Kidney glomerular epithelial cell (primary cell): ENCODE results near the gene CTBP1.

ENCODE experiments used
- DNase-seq: peaks from one replicate; lab custom pipeline; 2025; lab: John Stamatoyannopoulos, UW

Gene CTBP1

DNA sequence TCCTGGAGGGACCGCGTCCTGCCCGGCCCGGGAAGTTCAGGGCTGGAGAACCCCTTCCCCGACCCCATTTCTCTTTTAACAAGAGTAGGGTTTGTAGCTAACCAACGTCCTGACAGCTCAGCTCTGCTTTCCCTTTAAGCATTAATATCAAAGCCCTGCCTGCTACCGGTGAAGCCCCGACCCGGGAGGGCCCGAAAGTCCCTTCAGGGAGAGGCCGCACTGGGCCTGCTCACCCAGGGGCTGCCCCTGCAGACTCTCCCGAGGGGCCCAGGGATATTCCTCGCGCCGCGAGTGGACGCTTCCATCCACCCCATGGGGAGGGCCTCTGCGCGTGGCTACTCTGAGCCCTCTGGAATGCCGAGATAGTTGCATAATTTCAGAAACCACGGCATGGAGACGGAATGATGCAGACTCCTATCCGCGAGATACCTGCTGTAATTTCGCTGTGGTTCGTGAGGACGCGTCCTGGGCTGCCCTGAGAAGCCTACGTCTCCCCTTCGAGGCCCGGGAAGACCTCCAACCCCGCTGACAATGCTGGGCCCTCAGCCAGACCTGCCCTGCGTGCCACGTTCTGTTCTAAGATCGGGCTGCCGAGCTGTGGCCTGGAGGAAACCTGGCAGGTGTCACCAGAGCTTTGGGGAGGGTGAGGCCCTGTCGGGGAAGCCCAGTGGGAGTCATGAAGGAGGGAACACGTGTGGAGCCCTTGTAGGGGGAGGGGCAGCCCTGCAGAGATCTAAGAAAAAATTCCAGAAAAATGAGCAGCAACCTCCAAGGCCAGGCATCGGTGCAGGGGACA is 999 bp upstream of the CTBP1 start:
- no peak for DNase-seq

DNA sequence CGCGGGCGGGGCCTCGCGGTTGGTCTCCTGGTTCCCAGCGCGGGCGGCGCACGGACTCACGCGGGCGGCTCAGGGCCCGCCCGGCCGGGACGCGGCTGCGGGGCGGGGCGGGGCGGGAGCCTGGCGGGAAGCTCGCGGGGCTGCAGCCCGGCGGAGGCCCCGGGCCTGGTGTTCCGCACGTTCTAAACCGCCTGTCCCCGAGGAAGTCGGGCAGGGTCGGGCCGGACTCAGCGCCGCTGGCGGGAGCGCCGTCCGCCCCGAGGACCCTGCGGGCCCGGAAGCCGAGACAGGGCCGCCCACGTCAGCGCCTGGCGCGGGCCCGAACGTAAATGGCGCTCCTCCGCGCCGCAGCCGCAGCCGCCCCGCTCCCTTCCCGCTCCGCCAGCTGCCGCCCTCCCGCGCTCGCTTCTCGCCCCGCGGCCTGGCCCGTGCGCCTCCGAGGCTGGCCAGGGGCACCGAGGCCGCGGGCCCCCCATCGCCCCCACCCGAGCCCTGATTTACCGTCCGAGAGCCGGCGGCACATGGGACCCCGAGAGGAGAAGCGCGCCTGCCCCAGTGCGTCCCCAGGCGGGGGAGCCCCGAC is 309 bp upstream of the CTBP1 start:
- peak; percentile 49 for DNase-seq

DNA sequence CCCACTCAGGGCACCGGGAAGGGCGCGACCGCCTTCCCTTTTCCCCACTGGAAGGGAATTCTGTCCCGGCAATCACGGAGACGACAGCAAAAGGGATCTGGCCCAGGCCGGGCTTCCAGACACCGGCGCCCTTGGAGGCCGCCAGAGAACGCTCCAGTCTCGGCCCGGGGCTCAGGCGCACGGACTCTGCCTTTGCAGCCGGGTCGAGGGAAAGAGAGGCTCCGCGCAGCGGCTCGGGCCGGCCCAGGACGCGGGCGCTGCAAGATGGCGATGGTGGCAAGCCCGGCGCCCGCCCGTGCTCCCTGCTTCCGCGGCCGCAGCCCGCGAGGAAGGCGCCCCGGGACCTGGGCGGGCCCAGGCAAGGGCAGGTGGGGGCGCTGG is 1.1 kb downstream of the CTBP1 start:
- DNase-seq = no peak

DNA sequence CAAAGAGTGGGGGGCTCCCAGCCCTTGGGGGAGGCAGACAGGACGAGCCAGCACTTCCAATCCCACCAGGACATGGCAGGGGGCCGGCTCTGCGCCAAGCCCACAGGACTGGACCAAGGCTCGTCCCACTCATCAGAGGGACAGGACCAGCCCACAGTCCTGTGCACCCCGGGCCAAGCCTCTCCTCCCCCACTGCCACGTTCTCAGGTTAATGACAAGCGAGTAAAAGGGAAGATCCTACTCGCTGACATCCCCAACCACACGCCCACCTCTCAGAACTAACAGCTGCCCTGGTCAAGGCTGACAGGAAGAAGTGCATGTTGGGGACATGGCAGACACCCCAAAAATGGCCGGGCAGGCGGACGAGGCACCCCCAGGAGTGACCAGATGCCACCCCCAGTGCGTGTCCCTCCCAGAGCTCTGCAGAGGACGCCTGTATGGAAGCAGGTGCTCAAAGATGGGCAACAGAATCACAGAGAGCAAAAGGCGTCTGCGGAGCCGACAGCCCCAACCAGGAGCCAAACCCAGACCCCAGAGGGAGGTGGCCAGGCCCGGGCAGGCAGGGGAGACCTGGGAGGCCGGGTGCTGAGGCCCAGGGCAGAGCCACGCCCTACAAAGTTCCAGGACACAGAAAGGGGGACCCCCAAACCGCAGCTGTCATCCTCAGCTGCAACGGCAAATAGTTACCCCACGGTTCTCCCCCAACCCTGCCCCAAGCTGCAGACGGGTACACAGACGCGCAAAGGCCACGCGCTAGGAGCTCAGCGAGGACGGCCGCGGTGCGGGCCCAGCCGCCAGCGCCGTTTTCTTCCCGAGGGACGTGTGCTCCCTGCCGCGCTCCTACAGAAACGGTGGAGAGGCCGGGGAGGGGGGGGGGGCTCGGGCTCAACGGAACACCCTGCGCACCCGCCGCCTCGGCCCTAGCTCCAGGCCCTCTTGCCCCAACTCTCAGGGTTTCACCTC is 1.7 kb downstream of the CTBP1 start:
- no peak for DNase-seq

DNA sequence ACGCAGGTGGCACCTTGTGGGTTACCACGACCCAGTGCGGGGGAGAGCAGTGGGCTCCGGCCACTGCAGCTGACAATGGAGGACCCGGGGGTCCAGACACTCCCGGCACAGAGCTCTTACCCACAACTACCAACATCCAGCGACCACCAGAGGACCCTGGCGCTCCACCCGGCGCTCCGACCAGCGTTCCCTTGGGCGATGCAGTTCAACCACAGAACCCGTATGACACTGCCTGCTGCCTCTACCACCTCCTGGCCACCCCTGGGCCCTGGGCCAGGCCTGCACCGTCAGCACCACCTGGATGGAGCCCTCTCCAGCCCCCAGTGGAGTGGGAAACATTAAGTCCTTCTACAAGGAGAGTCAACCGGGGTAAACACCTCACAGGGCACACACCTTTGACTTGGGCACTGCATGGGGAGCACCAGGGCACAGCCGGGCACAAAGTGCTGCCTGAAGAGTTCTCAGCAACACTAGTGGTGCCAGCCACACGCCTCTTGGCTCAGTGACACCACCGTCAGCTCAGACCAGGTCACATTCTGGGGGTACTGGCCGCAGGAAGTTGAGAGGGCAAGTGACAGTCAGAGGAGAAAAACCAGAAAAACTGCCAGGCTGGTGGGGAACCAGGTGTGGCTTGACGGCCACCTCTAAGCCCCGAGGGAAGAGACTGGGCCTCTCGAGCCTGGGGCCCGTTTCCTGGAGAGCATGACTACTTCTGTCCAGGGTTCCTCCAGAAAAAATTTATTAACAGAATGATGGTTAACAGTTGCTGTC is 2.6 kb downstream of the CTBP1 start:
- DNase-seq = no peak

DNA sequence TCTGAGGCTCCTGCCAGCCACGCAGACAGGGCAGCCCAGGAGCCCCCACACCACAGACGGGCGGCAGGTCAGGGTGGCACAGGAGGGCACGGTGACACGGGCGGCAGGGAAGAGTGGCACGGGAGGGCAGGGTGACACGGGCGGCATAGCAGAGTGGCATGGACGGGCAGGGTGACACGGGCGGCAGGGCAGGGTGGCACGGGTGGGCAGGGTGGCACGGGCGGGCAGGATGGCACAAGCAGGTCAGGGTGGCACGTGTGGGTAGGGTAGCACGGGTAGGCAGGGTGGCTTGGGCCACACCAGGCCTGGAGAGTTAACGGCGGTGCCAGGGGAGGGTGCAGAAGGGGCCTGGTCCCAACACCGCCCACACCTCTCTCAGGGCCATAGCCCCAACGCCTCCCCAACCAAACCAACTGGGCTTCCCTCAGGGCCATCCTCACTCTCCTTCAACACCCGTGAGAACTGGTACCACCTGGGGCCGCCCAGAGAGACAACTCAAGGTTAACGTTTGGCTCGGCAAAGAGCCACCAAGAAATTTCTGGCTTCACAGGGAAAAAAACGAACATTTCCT is 3.4 kb downstream of the CTBP1 start:
- no peak for DNase-seq

DNA sequence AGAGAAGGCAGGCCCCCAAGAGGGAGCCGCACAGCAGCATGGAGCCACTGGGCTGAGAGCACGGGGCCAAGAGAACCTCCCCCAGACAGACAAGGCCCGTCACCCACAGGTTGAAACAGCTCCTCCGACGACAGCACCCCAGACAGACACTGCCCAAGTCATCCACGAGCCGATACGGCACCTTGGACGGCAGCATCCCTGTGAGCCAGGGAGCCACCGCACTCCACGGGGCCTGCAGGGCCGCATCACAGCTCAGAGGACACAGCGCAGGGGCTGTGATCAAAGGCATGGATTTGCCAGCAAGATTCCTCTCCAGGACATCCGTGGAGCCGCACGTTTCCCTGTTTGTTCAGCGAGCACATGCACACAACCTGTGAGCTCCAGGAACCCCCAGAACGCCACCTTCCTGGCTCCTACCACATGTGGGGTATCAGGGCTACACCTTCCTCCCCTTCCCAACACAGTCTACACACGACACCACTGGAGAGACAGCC is 3.9 kb downstream of the CTBP1 start:
- no peak for DNase-seq

DNA sequence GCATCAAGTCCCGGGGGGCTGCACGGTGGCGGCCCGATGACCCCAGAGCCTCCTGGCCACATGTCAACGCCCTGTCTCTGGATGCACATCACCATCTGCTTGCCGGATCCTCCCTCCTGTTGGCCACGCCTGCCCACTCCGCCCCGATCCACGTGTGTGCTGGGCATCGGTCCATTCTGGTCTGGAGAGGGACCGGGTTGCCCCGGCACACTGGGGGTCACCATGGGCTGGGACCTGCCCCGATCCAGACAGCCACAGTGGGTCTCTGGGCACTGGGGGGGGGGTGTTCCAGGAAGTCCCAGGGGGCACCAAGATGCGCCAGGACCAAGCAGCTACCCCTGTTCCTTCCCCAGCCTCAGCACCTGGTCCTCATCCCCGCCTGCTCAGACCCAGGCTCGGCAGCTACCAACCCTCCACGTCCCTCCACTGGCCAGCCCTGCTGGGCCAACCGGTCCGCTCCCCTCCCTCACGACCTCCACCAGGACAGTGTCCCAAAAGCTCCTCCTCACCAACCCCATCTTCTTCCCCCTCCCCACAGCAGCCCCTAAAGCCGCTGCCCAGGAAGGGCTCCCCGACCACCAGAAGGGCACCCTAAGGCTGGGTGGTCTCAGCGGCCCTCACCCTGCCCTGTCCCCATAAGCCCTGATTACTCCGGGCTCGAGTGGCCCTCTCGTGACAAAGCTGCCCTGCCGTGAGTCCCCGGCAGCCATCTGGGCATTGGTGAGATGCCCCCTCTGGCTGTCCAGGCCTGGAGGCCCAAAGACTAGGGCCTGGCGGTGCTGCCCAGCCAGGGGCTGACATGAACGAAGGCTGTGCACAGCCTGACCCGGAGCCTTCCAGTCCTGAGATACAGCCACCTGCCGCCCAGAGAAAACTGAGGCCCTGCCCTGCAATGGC is 4.6 kb downstream of the CTBP1 start:
- no peak for DNase-seq

DNA sequence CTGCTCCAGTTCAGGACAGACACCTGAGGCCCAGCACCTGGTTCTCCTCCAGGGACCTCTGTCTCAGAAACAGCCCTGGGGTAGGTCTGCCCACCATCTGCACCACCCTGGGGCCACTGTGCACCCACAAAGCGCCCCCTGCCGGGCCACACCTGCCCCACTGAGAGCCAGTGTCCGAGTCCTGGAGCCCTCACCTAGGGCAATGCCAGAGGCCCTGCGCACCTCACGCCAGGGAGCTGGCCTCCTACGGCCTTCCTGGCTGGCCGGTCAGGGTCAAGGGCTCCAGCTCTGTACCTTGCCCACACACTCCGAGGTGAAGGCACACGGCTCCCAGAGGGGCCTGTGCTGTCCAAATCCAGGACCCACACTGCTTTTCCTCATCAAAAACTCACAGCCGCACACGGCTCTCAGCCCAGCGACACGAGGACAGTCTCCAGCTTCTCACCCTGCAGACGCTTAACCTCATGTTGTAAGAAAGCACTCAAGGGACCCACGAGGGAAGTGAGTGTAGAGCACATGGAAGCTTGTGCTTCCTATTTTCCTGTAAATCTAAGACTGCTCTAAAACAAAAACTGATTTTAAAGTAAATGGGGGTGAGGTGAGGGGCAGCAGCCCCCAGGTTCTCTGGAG is 5.4 kb downstream of the CTBP1 start:
- DNase-seq = no peak

DNA sequence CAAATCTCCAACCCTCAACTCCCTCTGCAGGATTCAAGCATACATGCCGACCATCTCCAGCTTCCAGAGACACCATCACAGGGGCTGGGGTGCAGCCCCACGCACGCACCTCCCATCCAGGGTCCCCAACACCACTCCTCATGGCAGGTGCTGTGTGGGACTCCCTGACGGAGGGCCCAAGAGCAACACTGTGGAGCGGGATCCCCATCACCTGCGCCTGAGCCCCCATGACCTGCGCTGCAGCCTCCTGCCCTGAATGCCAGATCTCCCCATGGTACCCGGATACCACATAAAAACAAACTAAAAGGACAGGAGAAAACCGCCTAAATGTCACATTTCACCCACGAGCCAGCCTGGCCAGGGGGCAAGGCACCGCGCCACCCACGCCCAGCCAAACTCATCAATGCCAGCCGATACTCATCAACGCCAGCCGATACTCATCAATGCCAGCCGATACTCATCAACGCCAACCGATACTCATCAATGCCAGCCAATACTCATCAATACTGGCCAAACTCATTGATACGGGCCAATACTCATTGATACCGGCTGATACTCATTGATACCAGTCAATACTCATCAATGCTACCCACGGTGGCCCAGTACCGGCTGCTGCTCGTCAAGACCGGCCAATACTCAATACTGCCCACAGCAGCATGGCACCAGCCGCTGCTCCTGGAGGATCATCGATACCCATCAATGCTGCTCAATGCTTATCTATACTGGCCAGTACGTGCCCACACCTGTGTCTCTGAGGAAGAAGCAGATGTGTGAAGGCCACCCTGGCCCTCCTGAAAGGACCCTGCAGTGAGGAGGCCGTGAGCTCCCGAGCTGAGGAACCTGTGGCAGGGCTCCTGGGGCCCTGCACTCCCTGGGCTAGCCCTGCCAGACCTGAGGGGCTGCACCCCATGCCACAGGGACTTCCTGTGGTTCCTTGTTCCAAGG is 6.2 kb downstream of the CTBP1 start:
- DNase-seq = no peak

DNA sequence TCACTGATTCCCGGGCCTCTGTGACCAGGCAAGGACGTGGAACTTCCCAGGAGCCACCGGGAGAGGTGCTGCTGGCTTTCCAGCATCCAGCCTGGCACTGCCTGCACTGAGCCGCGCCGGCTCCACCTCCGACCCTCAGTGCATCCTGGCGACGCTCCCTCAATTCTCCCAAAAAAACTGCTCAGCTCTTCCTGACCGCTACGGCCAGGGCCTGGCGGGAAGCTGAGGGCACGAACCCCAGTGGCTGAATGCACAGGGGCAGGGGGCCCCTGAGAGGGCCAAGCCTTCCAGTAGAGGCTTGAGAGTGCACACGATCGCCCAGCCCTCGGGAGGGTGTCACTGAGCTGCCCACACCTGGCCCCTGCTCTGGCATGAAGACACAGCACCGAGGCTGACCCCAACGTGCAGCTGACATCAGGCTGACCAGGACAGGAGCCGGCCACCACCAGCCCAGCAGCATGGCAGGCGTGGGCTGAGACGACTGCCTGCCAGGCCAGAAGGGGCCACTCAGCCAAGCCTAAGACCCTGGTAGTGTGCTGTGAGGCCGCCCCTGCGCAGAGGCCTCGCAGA is 6.9 kb downstream of the CTBP1 start:
- no peak for DNase-seq

DNA sequence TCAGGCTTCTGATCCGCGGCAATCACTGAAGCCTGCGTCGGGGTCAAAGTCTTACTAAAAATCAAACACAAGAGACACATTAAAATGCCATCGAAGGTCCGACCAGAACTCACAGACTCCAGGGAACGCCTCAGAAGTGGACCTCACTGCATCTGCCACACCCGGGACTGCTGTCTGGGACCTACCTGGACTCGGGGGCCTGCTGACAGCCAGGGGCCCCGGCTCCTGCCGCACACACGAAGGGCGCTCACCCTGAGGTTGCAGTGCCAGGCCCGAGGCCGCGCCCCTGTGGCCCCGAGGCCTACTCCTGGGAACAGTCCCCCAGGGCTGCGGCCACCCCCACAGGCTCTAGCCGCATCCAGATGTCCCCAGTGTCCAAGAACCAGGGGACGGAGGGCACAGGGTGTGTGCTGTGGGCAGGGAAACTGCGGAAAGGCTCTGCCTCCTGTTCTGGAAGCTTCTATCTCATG is 7.4 kb downstream of the CTBP1 start:
- DNase-seq = no peak

DNA sequence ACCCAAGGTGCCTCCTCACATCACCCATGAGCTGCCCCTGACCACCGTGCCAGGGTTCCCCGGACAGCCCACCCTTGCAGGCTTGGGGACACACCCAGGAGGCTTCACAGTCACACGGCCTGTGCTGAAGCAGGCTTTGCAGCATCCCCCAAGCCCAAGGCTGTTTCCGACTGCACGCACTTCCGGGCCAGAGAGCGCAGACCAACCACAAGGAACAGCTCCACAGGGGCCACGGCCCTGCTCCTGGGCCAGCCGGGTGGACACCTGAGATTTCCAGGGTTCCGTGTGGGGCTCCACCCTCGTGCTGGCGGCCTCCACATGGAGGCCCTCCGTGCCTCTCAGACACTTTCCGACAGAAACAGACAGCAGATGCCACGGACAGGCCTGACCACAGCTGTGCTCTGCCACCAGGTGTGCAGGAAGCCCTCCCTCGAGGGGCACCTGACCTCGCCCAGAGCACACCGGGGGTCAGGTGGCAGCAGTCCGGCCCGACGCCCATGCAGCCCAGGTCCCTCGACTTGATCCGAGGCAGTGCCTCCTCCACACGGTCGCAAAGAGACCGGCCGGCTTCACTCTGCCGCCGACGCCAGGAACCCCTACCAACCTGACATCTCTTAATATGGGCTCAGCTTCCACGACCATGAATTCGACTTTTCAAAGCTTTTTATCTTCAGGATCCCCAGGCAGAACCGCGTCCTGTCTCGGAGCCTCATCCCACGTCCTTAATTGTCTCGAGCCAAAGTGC is 8.0 kb downstream of the CTBP1 start:
- no peak for DNase-seq

DNA sequence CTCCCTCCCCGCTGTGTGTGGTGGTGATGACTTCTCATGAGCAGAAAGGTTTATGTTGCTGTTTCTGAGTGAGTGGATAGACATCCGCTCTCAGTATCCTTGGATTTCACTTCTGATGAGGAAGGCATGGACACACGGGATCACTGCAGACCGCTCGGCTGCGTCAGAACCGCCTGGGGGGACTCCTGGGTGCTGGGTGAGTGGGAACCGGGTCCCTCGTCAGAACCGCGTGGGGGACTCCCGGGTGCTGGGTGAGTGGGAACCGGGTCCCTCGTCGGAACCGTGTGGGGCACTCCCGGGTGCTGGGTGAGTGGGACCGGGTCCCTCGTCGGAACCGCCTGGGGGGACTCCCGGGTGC is 9.0 kb downstream of the CTBP1 start:
- DNase-seq = no peak

DNA sequence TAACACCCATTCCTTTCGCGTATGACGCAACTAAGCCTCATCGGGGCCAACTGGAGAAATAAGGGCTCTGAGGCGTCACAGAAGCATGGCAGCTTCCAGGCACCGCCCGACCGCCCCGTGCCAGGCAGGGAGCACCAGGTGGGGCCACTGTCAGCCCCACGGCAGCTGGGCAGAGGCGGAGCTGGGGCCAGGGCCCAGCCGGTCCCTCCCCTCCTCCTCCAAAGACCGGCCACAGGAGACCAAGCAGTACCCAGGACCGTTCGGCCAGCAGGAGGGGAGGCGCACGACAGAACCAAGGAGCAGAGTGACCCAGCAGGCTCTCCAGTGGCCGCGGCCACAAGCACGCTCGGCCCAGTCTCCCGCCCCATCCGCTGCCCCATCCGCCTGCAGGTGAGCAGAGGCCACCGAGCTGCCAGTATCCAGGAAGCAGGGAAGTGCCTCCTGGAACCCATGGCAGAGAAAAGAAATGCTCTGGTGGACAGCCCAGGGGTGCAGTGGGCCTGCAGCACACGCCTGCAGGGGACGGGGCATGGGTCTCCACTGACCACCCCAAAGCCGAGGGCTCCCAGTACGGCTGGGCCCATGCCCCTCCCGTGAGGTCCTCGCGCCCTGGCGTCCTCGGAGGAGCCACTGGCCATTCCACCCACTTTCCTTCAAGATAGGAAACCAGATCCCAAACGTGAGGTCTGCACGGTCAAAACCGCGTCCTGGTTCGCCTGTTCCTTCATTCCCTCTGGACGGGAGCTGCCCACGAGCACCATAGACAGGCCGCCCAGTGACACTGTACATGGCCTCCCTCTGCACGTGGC is 9.6 kb downstream of the CTBP1 start:
- no peak for DNase-seq

DNA sequence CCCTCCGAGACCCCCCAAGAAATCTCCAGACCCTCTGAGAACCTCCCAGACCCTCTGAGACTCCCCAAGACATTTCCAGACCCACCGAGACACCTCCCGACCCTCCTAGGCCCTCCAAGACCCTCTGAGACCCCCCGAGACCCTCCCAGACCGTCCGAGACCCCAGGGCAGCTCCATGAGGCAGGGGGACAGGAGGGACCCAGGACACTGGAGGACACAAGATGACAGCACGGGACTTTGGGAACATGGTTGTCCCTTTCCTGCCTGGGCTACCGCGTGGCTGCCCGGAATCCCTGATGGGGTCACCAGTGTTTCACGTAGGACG is 10.3 kb downstream of the CTBP1 start:
- DNase-seq = no peak
